HG03439 (cell line): Measurements from ENCODE around the gene ATP1A4.

ENCODE experiments used
- ATAC-seq: cut with Tn5 transposase; IDR thresholded peaks from one replicate; pipeline ENCODE4 v1.9.1; 2021; ENCODE audit warnings: mild to moderate bottlenecking, moderate library complexity; ENCODE audit not compliant: unreplicated experiment

ATP1A4 gene

DNA sequence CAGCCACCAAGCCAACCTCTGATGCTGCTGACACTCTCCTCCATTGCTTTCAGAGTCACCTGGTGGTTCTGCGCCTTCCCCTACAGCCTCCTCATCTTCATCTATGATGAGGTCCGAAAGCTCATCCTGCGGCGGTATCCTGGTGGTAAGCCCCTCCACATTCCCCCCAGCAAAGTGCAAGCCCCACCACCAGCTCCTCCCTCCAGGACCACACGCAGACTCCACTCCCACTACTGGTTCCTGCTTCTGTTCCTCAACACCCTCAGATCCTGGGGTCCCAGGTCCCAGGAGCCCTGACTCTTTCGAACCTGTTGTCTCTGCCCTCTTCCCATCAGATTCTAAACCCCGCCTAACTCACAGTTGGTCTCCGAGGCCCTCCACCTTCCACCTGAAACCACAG, 11.6 kb upstream of the ATP1A4 start:
- ATAC-seq, result no peak

DNA sequence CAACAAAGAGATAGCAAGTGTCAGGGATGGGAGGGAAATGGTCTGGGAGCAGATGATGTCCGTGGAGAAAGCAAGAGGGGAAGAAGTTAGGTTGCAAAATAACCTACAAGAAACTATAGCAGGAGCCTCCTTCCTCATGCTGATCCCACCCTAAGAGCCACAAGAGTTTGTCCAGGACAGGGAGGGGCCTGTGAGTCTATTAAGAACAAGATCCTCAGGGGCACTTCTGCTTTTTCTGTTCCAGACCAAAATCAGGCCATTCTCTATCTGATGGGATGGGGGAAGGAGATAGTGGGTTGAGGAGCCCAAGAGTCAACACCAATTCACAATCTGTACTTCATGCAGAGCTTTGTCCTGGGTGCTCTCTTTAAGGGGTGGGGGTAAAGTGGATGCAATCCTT, 7.7 kb upstream of the ATP1A4 start:
- ATAC-seq, result no peak

DNA sequence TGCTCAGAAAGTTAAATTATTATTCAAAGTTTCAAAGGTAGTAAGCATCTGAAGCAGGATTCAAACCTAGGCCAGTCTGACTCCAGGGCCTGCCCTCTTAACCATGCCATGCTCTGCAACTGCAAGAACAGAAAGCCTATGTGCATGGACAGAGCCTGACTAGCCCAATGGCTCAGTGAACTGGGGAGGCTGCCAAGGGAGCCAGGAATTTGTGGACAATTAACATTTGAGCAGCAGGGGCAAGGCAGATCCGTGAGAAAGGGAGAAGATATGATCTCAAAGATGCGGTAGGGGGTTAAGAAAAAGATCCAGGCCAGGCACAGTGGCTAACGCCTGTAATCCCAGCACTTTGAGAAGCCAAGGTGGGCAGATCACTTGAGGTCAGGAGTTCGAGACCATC, 6.5 kb upstream of the ATP1A4 start:
- ATAC-seq, result no peak

DNA sequence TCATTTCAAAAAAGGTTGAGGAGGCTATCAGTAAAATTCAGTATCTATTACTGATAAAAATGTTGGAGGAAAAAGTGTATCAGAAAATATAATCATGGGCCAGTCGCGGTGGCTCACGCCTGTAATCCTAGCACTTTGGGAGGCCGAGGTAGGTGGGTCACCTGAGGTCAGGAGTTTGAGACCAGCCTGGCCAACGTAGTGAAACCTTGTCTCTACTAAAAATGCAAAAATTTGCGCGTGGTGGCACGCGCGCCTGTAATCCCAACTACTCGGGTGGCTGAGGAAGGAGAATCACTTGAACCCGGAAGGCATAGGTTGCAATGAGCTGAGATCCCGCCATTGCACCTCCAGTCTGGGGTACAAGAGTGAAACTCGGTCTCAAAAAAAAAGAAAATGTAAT, 5.3 kb upstream of the ATP1A4 start:
- no peak for ATAC-seq

DNA sequence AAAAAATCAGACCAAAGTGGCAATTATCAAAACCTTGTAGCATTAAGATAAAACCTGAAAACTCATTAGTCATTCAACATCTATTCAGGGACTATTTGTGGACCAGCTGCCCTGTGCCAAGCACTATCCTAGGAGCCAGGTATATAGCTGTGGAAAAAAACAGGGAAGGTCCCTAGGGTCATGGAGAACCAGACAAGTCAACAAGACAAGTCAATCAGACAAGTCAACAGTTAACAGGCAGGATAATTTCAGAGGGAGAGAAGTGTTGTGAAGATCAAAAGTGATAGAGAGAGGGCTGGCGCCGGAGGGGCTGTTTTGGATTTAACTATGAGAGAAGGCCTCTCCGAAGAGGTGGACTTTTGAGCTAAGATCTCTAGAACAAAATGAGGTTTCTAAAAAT, 3.3 kb upstream of the ATP1A4 start:
- no peak for ATAC-seq

DNA sequence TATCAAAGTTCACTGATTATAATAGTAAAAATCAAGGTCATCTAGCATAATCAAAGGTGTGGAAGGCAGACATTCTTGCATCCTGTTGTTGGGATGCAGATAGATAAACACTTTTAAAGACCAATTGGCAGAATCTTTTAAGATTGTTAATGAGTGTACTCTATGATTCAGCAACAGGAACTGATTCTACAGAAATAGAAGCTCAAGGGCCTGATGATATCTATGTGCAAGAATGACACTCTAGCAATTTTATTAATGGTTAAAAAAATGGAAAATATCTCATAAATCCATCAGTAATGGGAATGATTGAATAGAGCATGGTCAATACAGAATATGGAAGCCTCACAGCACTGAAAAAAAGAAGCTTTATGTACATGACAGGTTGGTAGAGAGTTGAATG, 2.2 kb upstream of the ATP1A4 start:
- ATAC-seq, result no peak

DNA sequence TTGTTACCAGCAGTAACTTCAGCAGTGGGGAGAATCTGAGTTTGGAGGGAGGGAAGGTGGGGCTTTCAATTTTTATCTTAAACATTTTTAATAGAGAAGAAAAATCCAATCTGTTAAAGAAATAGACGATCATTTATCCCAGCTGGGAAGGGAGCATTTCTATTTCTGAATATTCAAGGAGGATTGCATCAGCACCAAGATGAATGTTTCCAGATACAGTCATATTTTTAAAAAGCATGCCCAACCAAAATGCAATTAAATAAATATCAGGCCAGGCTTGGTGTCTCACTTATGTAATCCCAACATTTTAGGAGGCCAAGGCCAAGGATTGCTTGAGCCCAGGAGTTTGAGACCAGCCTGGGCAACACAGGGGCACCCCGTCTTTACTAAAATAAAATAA, 1.7 kb upstream of the ATP1A4 start:
- ATAC-seq, result no peak

DNA sequence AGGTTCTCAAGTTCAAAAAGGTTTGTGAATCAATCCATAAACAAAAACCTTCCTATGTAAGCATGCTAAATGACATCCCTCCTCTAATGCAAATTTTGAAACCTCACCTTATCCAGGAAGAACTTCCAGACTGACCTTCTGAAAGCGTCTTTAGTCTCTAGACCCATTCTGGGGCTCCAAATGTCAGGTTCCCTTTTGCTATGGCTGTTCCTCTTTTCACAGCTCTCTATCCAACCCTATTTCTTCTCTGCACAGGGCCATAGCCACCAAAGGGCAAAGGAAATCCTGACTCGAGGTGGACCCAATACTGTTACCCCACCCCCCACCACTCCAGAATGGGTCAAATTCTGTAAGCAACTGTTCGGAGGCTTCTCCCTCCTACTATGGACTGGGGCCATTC, 3.4 kb downstream of the ATP1A4 start:
- ATAC-seq, result no peak

DNA sequence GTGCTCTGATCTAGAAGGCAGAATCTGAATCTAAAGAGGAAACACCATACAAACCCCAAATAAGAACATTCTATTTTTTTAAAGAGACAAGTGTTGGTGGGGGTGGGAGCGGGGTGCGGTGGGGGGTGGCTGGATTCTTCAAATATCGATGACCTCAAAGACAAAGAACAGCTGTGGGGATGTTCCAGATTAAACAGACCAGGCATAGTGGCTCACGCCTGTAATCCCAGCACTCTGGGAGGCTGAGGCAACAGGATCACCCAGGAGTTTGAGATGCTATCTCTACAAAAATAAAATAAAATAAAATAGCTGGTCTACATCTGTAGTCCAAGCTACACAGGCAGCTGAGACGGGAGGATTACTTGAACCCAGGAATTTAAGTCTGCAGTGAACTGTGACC, 5.0 kb downstream of the ATP1A4 start:
- ATAC-seq, result no peak

DNA sequence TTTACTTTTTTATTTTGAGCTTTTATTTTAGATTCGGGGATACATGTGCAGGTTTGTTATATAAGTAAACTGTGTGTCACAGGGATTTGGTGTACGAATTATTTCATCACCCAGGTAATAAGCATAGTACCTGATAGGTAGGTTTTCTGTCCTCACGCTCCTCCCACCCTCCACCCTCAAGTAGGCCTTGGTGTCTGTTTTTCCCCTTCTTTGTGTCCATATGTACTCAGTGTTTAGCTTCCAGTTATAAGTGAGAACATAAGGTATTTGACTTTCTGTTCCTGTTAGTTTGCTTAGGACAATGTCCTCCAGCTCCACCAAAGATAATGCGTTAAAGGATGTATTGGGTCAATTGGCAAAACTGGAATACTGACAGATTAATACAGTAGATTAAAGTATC, 5.8 kb downstream of the ATP1A4 start:
- ATAC-seq, result no peak

DNA sequence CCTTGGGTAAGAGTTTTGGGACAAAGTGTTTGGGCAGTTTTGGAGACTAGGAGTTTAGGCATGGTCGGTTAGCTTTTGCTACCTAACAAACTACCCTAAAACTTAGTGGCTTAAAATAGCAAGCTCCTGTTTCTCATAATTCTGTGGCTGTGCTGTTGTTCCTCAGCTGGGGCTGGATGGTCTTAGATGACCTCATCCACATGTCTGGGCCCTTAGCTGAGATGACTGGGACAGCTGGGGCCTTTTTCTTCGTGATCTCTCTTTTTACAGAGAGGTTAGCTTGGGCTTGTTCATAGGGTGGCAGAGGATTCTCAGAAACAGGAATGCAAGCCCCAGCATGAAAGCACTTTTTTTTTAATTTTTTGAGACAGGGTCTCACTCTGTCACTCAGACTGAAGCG, 6.6 kb downstream of the ATP1A4 start:
- no peak for ATAC-seq

DNA sequence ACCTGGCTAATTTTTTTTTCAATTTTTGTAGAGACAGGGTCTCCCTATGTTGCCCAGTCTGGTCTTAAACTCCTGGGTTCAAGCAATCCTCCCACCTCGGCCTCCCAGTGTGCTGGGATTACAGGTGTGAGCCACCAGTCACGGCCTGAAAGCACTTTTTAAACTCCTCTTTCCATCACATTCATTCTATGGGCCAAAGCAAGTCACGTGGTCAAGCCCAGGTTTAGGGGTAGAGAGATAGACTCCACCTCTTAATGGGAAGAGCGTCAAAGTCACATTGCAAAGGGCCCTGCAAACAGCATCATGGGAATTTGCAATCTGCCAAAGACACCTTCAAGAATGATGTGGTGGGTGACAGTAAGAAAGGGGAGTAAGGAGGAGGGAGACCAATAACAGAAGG, 7.1 kb downstream of the ATP1A4 start:
- no peak for ATAC-seq

DNA sequence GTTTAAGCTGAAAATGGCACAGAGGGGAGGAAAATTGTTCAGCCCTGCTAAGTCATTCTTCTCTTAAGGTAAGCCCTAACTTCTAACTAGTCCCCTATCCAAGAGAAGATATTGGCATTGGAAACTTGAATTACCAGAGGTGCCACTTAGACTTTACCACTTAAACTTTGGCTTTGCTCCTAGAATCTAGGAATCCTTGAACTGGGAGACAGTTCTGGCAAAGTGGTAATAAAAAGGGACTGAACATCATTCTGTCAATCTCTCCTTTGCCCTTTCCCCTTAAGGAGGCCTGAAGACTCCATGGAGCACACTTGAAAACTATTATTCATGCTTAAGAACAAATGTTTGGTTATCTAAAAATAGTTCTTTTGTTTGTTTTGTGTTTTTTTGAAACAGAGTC, 8.4 kb downstream of the ATP1A4 start:
- no peak for ATAC-seq

DNA sequence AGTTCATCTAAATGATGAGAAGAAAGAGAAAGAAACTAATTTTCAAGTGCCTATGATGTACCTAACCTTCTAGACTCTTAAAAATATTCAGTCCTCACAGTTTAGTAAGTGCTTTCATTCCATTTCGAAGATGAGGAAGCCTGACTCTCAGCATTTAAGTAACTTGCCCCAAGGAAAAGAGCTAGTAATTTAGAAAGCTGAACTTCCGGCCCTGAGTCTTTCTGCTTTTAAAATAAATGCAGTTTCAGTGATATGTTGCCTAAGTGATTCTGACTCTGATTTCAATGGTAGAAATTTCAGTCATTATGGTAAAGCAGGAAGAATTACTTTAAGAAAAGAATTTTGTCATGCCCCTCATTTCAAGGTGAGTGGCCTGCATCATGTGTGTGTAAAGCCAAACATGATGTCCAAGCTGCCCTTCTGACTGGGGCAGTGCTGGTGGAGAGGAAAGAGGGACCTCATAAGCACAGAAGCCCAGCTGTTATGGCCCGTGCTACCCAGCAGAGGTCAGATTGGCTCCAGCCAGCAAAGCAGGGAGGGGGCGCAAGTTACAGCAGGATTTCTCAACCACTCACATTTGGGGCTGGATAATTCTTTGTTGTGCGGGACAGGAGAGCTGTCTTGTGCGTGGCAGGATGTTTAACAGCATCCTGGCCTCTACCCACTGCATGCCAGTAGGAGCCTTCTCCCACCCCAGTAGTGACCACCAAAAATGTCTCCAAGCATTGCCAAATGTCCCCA, 10.7 kb downstream of the ATP1A4 start:
- ATAC-seq, result no peak

DNA sequence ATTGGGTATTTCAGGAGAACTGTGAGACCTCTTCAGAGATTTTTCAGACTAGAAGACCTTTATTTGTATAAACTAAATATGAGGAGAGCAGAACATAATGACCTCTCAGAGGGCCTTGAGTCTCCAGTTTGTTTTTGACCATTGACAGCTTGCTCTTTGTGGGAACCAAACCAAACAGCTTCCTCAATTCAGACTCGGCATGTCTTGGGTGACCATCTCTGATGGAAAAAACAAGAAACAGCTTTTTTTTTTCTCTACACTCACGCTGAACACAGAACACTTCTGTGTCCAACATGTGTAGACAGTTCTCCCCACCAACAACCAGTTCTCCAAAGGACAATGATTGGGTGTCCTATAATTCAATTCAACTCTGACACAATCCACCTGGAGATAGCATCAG, 11.5 kb downstream of the ATP1A4 start:
- ATAC-seq, result no peak

DNA sequence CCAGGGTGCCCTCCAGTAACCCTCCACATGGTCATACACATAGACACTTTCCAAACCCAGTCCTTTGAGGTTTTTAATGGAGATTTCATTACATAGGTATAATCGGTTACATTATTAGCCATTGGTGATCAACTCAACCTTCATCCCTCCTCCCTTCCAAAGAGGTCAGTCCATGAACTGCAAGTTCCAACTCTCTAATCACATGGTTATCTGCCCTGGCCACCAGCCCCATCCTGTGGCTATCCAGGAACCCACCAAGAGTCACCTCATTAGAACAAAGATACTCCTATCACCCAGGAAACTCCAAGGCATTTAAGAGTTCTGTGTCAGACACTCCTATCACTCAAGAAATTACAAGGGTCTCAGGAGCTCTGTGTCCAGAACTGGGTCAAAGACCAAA, 12.2 kb downstream of the ATP1A4 start:
- no peak for ATAC-seq

DNA sequence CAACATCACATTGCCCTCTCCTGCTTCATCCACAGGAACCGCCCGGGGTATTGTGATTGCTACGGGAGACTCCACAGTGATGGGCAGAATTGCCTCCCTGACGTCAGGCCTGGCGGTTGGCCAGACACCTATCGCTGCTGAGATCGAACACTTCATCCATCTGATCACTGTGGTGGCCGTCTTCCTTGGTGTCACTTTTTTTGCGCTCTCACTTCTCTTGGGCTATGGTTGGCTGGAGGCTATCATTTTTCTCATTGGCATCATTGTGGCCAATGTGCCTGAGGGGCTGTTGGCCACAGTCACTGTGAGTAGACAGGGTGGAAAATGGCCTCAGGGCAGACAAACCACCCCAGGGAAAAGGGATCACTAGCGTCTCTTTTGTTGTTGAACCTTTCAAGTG, 12.7 kb downstream of the ATP1A4 start:
- no peak for ATAC-seq

DNA sequence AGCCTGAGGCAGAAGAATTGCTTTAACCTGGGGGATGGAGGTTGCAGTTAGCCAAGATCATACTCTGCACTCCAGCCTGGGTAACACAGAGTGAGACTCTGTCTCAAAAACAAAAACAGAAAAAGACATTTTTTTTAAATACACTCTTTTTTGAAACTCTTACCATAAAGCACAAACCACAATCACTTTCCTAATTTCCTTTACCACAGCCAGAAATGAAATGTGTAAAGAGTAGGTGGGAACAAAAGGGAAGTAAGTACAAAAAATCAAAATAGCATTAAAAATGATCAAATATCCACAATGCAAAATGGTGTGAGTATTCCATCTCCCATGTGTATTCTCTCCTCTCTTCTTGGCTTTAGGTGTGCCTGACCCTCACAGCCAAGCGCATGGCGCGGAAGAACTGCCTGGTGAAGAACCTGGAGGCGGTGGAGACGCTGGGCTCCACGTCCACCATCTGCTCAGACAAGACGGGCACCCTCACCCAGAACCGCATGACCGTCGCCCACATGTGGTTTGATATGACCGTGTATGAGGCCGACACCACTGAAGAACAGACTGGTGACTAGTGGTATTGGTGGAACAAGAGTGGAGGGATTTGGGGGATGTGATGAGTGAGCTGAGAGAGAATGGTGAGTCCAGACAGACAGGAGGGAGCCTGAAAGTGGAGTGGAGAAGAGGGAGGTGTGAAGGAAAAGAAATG, 14.9 kb downstream of the ATP1A4 start:
- no peak for ATAC-seq

DNA sequence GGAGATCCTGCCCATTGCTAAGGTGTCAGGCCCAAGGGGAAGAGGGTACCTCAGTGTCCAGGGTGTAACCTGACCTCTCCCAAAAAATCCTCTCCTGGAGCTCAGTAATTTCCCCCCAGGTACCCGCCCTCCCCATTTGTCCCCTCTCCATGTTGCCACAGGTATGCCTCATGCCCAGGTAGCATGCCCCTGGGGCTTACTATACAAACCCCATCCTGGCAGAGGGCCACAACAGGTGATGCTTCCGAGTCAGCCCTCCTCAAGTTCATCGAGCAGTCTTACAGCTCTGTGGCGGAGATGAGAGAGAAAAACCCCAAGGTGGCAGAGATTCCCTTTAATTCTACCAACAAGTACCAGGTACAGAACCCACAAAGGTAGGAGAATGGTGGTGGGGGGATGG, 15.7 kb downstream of the ATP1A4 start:
- no peak for ATAC-seq

DNA sequence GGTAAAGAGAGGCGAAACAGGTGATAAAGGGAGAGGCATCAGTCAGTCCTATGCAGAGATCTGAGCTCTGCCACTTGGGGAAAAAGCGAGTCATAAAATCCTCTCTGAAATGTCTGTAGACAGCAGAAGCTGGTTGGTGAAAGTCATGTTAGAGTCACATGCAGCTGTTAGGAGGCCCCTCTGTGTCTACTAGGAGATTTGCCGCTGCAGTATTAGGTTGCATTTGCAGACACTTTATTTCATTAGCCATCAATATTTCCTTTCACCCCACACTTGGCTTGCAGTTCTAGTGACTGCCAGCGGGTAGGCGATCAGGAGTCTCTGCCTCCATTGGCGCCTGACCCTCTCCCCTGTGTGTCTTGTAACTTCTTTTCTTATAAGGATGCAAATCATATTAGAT, 16.2 kb downstream of the ATP1A4 start:
- ATAC-seq, result no peak

DNA sequence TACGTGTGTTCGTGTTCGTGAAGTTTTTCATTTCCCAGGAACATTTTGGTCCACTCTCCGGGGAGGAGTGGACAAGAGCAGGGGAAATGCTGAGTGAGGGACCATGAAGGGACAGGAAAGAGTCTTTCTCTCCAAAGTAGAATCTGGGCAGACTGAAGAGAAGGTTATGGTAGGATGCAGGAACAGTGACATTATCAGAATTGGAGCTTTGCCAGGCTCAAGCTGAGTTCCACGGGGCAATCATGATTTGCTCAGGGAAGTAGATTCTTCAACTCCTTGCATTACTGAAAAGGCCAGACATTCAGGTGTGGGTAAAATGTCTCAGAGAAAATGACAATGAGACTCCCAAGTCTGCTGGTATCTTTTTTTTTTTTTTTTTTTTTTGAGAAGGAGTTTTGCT, 16.6 kb downstream of the ATP1A4 start:
- no peak for ATAC-seq

DNA sequence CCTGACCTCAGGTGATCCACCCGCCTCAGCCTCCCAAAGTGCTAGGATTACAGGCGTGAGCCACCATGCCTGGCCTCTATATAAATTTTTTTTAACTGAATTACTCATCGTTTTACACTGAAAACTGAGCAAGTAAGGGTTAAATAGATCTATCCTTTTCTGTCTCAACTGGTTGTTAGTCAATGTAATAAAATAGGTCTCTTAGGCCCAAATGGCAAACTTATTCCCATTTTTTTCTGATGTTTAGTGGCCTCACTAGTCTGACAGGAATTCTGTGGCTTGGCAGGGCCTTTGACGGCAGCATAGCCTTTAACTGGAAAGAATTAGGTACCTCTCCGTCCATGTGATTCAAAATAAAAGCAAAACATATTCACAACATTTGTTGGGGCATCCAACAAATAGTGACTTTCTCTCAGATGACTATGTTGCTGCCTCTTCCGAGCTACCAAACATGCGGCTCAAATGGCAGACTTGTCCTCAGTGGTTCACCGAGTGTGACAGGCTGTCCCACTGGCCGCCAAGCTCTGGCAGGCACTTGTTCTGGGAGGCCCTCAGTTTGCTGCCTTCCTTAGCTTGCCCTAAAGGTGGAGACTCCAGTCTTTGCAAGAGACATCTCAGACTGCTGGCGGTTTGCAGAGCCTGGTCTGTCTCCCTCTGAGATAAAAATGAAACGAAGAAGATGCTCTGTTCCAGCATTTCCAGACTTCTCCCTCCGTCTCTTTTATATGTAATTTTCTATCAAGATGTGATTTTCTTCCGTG, 17.4 kb downstream of the ATP1A4 start:
- ATAC-seq, result no peak
